DMS79 treated with DMSO at 0.1 percent for 48 hours (cell line): ENCODE measurements around the gene ZNF70.

ENCODE experiments used
- DNase-seq: peaks from one replicate; lab custom pipeline; 2025; lab: John Stamatoyannopoulos, UW

Gene ZNF70

GRCh38 chr22:23779083-23779482 is 28.2 kb upstream of the ZNF70 start:
- no peak for DNase-seq

GRCh38 chr22:23778577-23778900 is 27.6 kb upstream of the ZNF70 start:
- no peak for DNase-seq

DNA sequence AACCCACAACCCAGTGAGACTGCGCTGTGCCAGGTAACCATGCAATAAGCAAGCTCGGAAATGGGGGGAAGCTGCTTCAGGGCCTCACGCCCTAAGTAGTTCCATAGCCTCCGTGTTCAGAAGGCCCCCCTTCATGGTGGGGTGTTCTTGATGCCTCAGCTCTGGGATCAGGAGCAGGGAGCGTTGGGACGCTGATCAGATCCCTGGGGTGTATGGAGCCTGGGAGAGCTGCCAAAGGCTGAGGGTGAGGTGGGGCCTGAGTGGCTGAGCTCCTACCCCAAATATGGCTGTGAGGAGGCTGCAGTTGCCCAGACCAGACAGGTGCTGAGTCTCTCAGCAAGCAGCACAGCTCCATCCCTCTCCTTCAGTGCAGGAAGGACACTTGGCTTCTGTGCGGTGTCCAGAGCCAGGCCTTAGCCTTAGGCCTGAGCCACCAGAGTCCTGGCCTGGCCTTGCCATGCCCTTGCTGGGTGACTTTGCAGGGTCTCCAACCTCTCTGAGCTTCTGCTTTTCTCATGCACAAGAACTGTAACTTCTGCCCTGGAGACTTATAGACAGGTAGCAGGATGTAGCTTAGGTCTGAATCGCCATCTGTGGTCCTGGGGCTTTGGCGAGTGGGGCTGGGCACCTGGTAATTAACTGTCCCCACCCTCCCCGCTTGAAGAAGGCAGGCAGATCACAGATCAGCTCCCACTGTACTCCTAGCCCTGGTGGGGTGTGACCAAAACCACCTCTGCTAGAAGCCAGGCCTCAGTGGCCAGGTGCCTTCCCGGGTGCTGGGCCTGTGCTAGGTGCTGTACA is 27.1 kb upstream of the ZNF70 start:
- DNase-seq = no peak

DNA sequence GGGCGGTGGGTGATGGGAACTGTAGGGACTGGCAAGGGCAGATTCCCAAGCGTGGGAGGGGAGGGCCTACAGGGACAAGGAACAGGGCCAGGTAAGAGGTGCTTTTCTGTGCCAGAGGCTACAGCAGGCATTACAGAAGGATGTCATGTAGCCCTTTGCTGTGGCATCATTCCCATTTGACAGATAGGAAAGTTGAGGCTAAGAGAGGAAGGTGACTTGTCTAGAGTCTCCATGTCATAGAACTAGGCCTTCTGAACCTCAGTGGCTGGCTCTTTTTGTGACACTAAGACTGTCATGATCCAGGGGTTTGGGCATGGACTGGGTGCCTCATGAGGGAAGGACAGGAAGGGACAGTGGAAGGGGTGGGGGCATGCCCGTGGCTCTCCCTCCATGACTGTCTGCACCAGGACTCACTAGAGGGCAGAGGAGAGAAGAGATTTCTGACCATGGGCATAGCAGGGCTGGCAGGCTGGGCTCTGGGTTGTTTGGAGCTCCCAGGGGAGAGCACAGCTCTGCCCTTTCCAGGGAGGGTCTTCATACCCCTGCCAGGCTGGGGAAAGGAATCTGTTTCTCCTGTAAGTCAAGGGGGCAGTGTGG is 25.0 kb upstream of the ZNF70 start:
- no peak for DNase-seq

GRCh38 chr22:23774922-23775436 is 24.1 kb upstream of the ZNF70 start:
- no peak for DNase-seq

DNA sequence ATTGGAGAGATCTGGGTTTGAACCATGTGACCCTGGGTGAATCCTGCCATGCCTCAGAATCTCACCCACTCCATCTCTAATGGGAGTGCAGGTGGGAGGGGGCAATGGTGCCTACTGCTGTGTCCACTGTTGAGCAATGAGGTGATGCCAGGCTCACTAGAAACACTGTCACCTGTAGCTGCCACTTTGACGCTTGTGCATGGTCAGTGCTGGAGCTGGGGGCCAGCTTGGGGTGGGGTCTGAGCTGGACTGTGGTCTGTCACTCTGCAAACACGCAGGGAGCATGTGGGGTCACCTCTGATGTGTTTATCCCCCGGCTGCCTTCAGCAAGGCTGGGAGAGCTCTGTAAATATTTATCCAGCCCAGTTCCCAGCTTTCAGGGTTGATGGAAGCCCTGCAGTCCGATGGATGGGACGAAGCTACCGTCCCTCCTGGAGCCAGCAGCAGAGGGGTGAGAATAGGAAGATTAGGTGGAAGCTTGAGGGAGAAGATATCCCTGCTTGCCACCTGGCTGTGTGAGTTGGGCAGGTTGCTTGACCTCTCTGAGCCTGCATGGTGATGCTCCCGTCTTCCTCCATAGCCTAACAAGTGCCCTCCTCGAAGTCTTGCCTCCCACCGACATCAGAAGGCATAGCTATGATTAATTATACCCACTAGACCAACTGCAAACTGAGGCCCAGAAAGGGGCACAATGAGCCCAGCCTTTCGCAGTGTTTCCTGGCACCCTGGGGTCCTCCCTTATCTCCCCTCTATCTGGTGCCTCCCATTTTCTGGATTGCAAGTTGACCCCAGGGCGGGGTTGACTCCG is 23.4 kb upstream of the ZNF70 start:
- DNase-seq = no peak

- DNase-seq = peak; percentile 16
Measured at GRCh38 chr22:23773483-23774113, 22.7 kb upstream of the ZNF70 start.

DNA sequence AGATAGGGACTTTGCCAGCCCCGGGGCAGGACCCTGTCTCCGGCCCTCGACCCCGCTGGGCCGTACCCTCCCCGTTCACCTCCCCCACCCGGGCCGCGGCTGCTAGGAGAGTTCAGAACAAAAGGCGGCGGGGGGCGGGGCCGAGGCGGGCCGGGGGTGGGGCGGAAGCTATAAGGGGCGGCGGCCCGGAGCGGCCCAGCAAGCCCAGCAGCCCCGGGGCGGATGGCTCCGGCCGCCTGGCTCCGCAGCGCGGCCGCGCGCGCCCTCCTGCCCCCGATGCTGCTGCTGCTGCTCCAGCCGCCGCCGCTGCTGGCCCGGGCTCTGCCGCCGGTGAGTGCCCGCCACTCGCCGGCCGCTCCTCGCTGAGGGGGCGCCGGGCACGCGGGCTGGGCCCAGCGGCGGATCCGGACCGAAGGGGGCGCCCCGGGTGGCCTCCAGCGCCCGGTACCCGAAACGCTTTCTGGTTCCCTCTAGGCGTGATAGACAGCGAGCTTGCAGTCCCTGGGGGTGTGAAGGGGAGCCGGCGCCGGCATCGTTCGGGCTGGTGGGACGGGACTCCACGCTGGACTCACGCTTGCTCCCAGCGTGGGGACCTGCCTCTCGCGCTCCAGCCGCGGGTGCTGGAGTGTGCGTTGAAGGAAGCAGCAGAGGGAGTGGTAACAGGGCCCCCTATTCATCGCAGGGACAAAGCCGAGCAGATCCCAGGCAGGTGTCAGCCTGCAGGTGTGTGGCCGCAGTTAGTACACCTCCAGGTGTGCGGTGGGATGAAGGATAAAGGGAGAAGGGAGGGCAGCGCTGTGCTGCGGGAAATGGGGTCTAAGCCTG is 21.9 kb upstream of the ZNF70 start, which contains the start of gene MMP11:
Gene MMP11 (plus strand): TSS at position 201 of the 825 bp plus-strand sequence. CDS start 22 bp downstream, at position 223.
- DNase-seq = peak; percentile 3

GRCh38 chr22:23772315-23772648 is 21.4 kb upstream of the ZNF70 start:
- DNase-seq = no peak

DNA sequence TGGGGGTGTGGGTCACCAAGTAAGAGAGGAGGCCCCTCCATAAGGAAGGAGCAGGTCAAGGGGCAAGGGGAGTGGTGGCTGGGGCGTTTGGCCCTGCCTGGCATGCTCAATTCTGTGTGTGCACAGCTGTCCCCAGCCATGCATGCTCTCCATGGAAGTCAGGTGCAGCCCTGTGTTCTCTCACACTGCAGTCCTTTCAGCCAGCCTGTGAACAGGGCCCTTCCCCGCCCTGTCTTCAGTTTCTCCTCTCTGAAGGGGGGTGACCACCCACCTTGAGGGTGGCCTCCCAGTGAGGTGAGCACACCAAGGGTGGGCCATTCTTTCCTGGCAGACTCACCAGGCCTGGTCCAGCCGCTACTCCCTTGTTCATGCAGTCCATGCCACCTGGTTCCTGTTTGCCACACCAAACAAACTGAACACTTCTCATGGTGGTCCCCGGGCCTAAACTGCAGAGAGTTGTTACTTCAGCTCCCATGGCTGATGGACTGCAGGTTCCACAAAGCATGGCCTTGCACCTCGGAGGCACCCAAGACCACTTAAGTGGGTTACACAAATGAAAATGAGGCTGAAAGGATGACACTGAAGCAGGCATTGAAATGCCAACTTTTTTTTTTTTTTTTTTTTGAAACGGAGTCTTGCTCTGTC is 18.5 kb upstream of the ZNF70 start:
- DNase-seq = no peak

DNA sequence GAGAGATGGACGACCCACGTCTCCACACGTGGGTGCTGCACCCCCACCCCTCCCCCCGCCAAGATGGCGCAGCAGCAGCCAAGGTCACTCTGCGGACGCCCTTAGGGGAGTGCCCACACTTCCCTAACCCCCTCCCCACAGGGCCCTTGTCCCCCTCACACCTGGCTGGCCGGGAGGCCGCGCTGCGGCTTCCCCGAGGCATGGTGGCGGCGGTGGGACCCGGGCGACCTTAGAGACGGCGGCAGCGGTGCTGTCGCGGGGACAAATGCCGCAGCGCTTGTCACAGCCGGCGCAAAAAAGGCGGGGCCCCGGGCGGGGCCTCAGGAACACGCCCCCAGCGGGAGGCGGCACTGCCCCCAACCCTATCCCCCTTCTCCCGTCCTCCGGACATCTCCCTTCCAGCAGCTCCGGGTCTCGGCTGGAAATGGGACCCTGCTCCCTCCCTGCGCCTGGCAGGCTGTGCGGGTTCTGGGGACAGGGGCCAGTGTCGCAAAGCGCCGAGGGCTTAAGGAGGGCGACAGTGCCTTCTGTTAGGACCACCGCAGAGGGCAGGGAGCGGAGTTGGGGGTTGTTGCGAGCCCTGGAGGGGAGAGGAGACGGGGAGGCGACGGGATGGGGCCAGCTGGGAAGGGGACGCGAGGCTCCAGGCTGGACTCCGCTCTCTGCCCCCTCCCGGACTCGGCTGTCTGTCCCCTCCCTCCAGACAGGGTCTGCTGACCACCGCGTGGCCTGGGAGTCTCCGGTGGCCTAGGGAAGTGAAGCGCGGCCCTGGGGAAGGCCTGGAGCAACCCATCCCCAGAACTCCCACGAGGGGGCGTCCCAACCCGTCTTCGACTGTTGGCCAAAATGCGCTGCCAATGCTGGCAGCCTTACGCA is 17.0 kb upstream of the ZNF70 start, which contains the start of gene CHCHD10:
Gene CHCHD10 (minus strand): TSS at position 300 of the 876 bp plus-strand sequence. CDS start 98 bp downstream, at position 202.
- DNase-seq = peak; percentile 31

DNA sequence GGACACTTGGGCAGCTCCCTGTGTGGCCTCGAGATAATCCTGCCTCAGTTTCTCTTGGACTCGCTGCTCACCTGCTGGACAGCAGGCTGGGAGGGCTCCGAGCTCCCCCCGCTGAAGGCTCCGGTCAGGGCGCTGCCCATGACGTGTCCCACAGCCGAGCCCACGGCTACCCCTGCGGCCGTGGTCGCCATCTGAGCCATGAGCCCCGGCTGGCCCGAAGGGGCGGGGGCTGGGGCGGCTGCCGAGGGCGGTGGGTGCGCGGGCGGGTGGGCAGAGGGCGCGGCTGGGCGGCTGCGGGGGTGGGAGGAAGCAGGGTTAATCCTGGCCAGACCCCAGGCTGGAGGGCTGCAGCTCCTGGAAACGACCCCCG is 16.4 kb upstream of the ZNF70 start:
- no peak for DNase-seq

- no peak for DNase-seq
Measured at GRCh38 chr22:23764899-23765881, 14.3 kb upstream of the ZNF70 start.

DNA sequence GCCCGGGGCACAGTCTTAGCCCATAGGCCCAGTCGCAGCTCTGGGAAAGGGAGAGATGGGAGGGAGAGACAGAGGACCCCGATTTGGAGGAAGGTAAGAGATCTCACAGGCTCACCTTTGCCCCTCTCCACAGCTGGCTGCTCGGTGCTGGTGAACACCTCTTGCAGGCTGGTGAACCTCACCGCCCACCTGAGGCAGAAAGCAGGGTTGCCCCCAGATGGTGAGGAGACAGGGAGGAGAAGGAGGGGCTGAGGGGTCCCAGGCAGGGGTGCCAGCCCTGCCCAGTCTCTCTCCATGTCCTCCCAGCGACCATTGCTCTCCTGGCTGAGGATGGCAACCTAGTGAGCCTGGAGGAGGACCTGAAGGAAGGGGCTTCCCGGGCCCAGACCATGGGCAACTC is 13.0 kb upstream of the ZNF70 start:
- no peak for DNase-seq

DNA sequence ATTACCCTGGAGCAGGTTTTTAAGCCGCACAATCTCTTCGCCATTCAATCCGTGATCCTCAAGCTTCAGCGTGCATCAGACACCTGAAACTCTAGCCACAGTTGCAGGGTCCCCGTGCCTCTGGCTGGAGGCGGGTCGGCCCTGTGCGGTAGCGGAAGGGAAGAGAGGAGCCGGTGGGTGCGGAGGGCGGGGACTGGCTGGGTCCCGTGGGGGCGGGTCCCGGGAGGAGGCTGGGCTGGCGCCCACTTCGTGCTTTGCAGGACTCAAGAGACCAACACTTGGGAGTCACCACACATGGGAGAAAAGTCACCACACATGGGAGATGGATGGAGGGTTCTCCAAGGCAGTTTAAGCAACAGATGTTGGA is 12.7 kb upstream of the ZNF70 start:
- DNase-seq = no peak

GRCh38 chr22:23762842-23763578 is 12.1 kb upstream of the ZNF70 start, which contains the start of gene C22orf15:
Gene C22orf15, plus strand, starts transcription at chr22:23762990. Its CDS starts 317 bp downstream, at chr22:23763307.
- no peak for DNase-seq

GRCh38 chr22:23760056-23760455 is 9.1 kb upstream of the ZNF70 start:
- no peak for DNase-seq

- DNase-seq = no peak
Measured at GRCh38 chr22:23759566-23759965, 8.7 kb upstream of the ZNF70 start.
